ENCODE measurements around the gene DHRSX. TPM values are rescaled to one million over a fixed set of nuclear protein-coding genes. Genes with fewer than 3 reads are reported as not detected.

The DHRSX gene
- total RNA-seq, 2 donors from 2014 or later, result 14.8 to 46.5 TPM

DNA sequence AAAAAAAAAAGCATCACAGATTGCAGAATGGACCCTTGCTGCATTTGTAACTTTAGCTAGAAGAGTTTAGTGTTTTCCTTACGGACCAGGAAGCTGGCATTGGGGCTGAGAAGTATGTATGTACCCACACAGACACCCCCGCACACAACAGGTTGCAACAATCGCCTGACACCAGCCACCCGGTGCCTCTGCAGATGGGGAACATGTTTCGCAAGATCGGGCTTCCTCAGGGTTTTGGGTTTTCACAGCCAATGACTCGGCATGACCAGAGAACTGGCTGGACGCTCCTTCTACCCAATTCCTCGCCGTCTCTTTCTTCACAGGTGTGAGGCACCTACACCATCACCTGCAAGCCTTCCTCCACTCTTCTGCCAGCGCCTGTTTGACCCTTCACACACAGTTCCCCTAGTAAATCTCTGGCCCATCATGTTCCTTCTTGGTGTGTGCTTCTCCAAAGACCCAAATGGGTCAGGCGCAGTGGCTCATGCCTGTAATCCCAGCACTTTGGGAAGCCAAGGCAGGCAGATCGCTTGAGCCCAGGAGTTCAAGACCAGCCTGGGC is 70.4 kb downstream of the DHRSX start:
- DNase-seq, result peak in 1 of 4 donors; percentile 23
- Histone ChIP-seq H3K36me3 (replicated peaks in 1 of 2; ENCODE audit: insufficient read depth in 1 of 2, low read depth in 2 of 2) (no peaks in the 10 kb centered on the region), H3K9me3 (no peaks in the 10 kb centered on the region), H3K27ac (no peak overlapping the region), H3K27me3 (no peaks in the 10 kb centered on the region), H3K4me3 (no peak overlapping the region), H3K4me1 (peaks cover 7% of the 10 kb centered on the region)
- intact Hi-C loops (cut with DNase I), result no loop called here
- ATAC-seq, result no peak
- TF ChIP-seq CTCF (IDR thresholded peaks at IDR 0.05) (no peak), POLR2A (IDR thresholded peaks at IDR 0.05) (no peak)
- WGBS, 2 donors, result 78 to 95% methylated on average over 13 of the region's 13 CpGs

GRCh38 chrX:2427737-2428136 is 73.0 kb downstream of the DHRSX start:
- intact Hi-C loops (cut with DNase I), result no loop called here
- no peaks in the 10 kb centered on the region for H3K9me3 ChIP-seq
- H3K4me3 ChIP-seq, result no peak overlapping the region
- no peaks in the 10 kb centered on the region for H3K36me3 ChIP-seq (replicated peaks in 1 of 2; ENCODE audit: insufficient read depth in 1 of 2, low read depth in 2 of 2)
- ATAC-seq (no peak), DNase-seq (no peak)
- no peaks in the 10 kb centered on the region for H3K27me3 ChIP-seq
- WGBS, 2 donors, result 95 to 98% methylated on average over 5 of the region's 5 CpGs
- TF ChIP-seq POLR2A (IDR thresholded peaks at IDR 0.05), result no peak
- TF ChIP-seq CTCF (IDR thresholded peaks at IDR 0.05), result no peak
- H3K27ac ChIP-seq, result no peak overlapping the region
- peaks cover 7% of the 10 kb centered on the region for H3K4me1 ChIP-seq

DNA sequence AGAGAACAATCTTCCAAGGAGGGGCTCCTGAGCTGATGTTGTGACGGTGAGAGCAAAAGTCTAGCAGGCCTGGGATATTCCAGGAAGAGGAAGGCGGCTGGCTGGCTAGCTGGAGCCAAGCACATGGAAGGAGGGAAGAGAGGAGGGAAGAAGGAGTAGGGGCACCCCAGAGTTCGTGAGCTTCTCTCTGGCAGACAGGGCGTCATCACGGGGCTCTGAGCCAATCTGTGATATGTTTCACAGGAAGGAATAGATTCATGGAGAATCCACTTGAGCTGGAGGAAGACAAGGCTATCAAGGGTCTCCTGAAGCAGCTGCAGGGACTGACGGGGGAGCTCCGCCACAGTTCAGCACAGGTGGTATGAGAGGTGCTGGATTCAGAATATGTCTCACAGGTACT is 73.6 kb downstream of the DHRSX start:
- no peaks in the 10 kb centered on the region for H3K27me3 ChIP-seq
- no peak overlapping the region for H3K4me3 ChIP-seq
- H3K36me3 ChIP-seq (replicated peaks in 1 of 2; ENCODE audit: insufficient read depth in 1 of 2, low read depth in 2 of 2), result no peaks in the 10 kb centered on the region
- intact Hi-C loops (cut with DNase I), result no loop called here
- H3K27ac ChIP-seq, result no peak overlapping the region
- TF ChIP-seq POLR2A (IDR thresholded peaks at IDR 0.05) (no peak), CTCF (IDR thresholded peaks at IDR 0.05) (no peak)
- H3K4me1 ChIP-seq, result peaks cover 7% of the 10 kb centered on the region
- WGBS, 2 donors, result 78 to 91% methylated on average over 7 of the region's 7 CpGs
- ATAC-seq (no peak), DNase-seq (no peak)
- H3K9me3 ChIP-seq, result no peaks in the 10 kb centered on the region

DNA sequence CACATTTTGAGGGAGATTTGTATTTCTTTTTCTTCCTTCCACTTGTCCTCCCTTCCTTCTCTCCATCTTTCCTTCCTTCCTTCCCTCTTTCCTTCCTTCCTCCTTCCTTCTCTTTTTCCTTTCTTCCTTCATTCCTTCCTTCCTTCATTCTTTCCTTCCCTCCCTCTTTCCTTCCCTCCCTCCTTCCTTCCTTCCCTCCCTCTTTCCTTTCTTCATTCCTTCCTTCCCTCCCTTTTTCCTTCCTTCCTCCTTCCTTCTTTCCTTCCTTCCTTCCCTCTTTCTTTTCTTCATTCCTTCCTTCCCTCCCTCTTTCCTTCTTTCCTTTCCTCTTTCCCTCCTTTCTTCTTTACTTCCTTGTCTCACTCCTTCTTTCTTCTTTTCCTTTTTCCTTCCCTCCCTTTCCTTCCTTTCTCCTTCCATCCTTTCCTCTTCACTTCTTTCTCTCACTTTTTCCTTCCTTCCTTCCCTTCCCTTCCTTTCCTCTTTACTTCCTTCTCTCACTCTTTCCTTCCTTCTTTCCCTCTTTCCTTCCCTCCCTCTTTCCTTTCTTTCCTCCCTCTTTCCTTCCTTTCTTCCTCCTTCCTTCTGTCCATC is 74.4 kb downstream of the DHRSX start:
- TF ChIP-seq CTCF (IDR thresholded peaks at IDR 0.05) (no peak), POLR2A (IDR thresholded peaks at IDR 0.05) (no peak)
- intact Hi-C loops (cut with DNase I), result no loop called here
- DNase-seq (no peak), ATAC-seq (no peak)
- H3K9me3 ChIP-seq, result no peaks in the 10 kb centered on the region
- H3K36me3 ChIP-seq (replicated peaks in 1 of 2; ENCODE audit: insufficient read depth in 1 of 2, low read depth in 2 of 2), result no peaks in the 10 kb centered on the region
- no peaks in the 10 kb centered on the region for H3K27me3 ChIP-seq
- no peak overlapping the region for H3K27ac ChIP-seq
- no peak overlapping the region for H3K4me3 ChIP-seq
- peaks cover 7% of the 10 kb centered on the region for H3K4me1 ChIP-seq
